GM06990 (cell line): ENCODE results near the gene CD164L2.

Experiments used
- DNase-seq: peaks from one replicate; pipeline ENCODE4 v3.0.0-alpha.2; 2011; ENCODE audit not compliant: insufficient read length; ENCODE audit errors: extremely low read depth
- H3K27me3 ChIP-seq: replicated peaks from 2 replicates; pipeline ENCODE4 v1.6.0; 2011; ENCODE audit warnings: low read length; ENCODE audit not compliant: control insufficient read depth, insufficient read depth
- H3K36me3 ChIP-seq: 2 replicates; pipeline ENCODE4 v1.5.1; 2011; ENCODE audit warnings: low read length; ENCODE audit not compliant: control insufficient read depth, insufficient read depth
- H3K4me3 ChIP-seq: replicated peaks from 2 replicates; pipeline ENCODE4 v1.5.1; 2011; ENCODE audit warnings: low read depth, mild to moderate bottlenecking, control low read depth, low read length
- TF ChIP-seq, protein P1 (sequence below): IDR thresholded peaks from 2 replicates; pipeline ENCODE4 v1.5.1; 2011; ENCODE audit warnings: low read length, control low read depth, mild to moderate bottlenecking, inconsistent platforms; ENCODE audit not compliant: insufficient read depth, poor library complexity, severe bottlenecking

Gene CD164L2

DNA sequence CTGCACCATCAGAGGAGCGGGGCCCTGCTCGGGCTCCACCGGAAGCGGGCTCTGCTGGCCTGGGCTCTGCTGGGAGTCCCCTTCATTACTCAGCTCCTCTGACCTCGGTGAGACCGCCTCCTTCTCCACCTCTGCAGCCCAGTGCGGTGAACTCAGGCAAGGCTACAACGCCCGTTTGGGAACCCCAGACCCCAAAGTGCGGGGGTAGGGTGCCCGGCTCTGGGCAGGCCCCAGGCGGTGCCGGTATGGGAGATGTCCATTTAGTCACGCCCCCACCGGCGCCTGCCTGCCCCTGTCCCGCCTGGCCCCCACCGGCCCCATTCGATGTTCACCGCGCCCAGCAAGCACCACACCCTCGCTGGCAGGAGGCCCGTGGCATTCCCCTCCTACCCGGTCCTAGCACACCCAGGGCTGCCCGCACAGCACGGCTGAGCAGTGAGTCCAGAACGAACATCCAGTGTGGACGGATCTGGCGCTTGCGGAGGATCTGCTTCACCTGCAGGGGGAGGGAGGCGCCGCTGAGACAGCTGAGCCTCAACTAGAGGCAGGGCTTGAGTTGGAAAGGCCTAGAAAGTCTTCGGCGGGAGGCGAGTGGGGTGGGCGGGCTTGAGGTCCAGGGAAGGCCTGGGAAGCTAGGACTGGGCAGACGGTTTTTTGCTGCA, 26.4 kb downstream of the CD164L2 start:
- Histone ChIP-seq H3K36me3 (no peaks in the 10 kb centered on the region; the same call in 1 of the 2 replicates), H3K27me3 (no peaks in the 10 kb centered on the region), H3K4me3 (peak overlapping the region; percentile 50)
- no peak for DNase-seq
- TF ChIP-seq, protein P1, sequence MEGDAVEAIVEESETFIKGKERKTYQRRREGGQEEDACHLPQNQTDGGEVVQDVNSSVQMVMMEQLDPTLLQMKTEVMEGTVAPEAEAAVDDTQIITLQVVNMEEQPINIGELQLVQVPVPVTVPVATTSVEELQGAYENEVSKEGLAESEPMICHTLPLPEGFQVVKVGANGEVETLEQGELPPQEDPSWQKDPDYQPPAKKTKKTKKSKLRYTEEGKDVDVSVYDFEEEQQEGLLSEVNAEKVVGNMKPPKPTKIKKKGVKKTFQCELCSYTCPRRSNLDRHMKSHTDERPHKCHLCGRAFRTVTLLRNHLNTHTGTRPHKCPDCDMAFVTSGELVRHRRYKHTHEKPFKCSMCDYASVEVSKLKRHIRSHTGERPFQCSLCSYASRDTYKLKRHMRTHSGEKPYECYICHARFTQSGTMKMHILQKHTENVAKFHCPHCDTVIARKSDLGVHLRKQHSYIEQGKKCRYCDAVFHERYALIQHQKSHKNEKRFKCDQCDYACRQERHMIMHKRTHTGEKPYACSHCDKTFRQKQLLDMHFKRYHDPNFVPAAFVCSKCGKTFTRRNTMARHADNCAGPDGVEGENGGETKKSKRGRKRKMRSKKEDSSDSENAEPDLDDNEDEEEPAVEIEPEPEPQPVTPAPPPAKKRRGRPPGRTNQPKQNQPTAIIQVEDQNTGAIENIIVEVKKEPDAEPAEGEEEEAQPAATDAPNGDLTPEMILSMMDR = no peak

DNA sequence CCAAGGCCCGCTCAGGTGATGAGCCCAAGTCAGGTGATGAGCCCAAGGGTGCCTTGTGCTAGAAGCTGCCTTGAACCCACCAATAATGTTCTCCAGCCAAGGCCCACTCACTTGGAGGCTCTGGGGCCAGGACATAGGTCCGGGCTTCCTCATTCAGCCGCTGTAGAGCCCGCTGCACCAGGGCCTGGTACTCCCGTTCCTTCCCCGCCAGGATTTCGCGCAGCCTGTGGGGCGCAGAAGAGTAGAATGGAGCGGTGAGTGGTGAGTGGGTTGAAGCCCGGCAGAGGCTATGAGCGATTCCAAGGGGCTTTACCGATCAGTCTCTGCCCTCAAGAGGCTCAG, 26.9 kb downstream of the CD164L2 start:
- no peaks in the 10 kb centered on the region; the same call in none of the 2 replicates for H3K36me3 ChIP-seq
- no peaks in the 10 kb centered on the region for H3K27me3 ChIP-seq
- TF ChIP-seq, protein P1 = no peak
- H3K4me3 ChIP-seq = peak overlapping the region; percentile 50
- DNase-seq = no peak

DNA sequence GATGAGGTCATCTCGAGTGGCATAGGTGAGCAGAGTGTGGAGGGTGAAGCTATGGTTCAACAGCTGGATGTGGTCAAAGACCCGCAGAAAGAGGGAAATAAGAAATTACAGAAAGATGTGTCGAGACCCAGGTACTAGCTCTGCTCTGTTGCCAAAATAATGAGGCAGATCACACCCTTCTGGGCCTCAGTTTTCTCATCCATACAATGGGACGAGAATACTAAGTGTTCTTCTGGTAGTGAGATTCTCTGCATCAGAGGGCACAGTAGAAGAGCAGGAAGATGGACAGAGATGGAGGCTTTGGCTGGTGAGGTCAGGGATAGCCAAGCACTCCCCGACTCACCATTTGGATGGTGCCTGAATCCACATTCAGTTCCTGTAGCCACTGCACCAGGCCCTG, 27.4 kb downstream of the CD164L2 start:
- H3K27me3 ChIP-seq = no peaks in the 10 kb centered on the region
- no peak for DNase-seq
- TF ChIP-seq, protein P1 = no peak
- no peaks in the 10 kb centered on the region; the same call in none of the 2 replicates for H3K36me3 ChIP-seq
- H3K4me3 ChIP-seq = no peak overlapping the region; the same call in 1 of the 2 replicates

DNA sequence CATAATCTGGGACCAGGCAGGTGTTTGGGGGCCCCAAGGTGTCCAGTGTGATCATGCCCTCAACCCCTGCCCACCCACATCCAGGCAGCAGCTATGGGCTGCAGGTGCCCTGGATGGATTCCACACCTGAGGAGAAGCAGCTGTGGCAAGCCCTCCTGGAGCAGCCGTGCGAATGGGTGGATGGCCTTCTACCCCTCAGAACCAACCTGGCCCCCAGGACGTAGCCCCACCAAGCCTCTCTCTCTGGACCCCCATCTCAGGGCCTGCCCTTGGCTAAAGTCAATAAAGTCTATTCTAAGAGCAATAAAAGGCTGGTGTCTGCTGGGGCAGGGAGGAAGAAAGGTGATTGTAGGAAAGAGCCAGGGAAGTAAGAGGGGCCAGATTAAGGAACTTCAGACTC, 29.5 kb downstream of the CD164L2 start:
- DNase-seq = no peak
- TF ChIP-seq, protein P1 = no peak
- no peak overlapping the region for H3K4me3 ChIP-seq
- no peaks in the 10 kb centered on the region for H3K27me3 ChIP-seq
- H3K36me3 ChIP-seq = peaks cover 6% of the 10 kb centered on the region

DNA sequence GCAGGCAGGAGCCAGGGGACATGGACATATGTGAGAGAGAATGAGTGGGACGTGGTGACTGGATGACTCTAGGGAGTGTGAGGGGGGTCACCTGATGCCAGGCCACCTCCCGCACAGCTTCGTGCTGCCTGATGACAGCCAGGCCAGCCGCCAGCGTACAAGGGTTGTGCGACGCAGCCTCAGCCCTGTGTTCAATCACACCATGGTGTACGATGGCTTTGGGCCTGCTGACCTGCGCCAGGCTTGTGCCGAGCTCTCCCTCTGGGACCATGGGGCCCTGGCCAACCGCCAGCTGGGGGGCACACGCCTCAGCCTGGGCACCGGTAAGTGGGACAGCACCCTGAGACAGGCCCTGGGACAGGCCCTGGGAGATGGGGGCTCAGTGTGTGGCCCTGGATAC, 30.0 kb downstream of the CD164L2 start:
- H3K27me3 ChIP-seq = no peaks in the 10 kb centered on the region
- TF ChIP-seq, protein P1 = no peak
- H3K36me3 ChIP-seq = peaks cover 6% of the 10 kb centered on the region
- H3K4me3 ChIP-seq = no peak overlapping the region
- DNase-seq = no peak

DNA sequence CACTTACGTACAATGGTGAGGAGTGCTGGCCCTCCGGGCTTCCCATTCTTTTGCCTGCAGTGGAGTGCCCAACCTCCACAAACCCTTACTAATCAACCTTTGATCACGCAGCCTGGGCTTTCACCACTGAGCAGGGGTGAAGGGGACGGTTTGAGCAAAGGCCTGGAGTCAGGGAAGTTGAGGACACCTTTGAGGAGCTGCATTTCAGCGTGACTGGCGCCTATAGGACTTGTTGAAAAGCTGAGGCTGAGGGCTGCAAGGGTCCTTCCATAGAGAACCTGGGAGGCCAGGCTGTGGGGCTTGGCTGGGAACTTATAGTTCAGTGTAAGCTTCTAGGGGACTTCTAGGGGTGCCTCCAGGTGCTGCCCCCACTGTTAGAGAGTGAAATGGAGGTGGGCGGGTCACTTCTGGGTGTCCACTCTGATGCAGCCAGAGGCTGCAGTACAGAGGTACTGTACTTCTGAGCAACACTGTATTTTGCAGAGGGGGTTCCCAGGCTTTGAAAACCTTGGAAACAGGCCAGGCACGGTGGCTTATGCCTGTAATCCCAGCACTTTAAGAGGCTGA, 31.5 kb downstream of the CD164L2 start:
- DNase-seq = no peak
- no peak overlapping the region for H3K4me3 ChIP-seq
- TF ChIP-seq, protein P1 = no peak
- peaks cover 6% of the 10 kb centered on the region for H3K36me3 ChIP-seq
- H3K27me3 ChIP-seq = no peaks in the 10 kb centered on the region
